ENCODE data around the gene OTUB2.

OTUB2 gene

GRCh38 chr14:94041551-94042346 lies 15.6 kb downstream of the OTUB2 start:
- H3K27ac ChIP-seq = no peak overlapping the region
- TF ChIP-seq ZFX (IDR thresholded peaks at IDR 0.05) (no peak), CTCF (conservative IDR thresholded peaks at IDR 0.05) (no peak)

GRCh38 chr14:94042433-94043091 lies 16.4 kb downstream of the OTUB2 start:
- no peak overlapping the region for H3K27ac ChIP-seq
- TF ChIP-seq ZFX (IDR thresholded peaks at IDR 0.05) (no peak), CTCF (conservative IDR thresholded peaks at IDR 0.05) (no peak)

GRCh38 chr14:94043111-94043755 lies 17.1 kb downstream of the OTUB2 start:
- no peak overlapping the region for H3K27ac ChIP-seq
- TF ChIP-seq ZFX (IDR thresholded peaks at IDR 0.05) (no peak), CTCF (conservative IDR thresholded peaks at IDR 0.05) (no peak)

- TF ChIP-seq ZFX (IDR thresholded peaks at IDR 0.05) = no peak
- no peak for TF ChIP-seq CTCF (conservative IDR thresholded peaks at IDR 0.05)
- no peak overlapping the region for H3K27ac ChIP-seq
These were observed 17.8 kb downstream of the OTUB2 start for GRCh38 chr14:94043756-94044475.

DNA sequence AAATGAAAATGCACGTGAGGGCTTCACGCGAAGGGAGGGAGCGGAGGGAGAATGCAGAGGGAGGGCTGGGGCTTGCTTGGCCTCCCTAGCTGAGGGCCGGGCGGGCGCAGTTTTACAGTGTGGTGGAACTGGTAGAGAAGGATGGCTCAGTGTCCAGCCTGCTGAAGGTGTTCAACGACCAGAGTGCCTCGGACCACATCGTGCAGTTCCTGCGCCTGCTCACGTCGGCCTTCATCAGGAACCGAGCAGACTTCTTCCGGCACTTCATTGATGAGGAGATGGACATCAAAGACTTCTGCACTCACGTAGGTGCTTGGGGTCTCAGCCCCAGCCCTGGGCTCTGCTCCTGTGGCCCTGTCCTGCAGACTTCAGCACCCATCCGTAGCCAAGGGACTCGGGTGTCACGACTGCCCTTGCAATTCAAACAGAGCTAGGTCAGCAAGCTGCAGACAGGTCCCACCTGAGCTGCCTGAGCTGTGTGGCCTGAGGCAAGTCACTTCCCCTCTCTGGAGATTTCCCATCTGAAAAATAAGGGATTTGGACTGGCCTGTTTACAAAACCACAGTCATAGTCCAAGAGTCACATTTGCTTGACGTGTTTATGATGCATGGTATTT lies 18.4 kb downstream of the OTUB2 start:
- TF ChIP-seq CTCF (conservative IDR thresholded peaks at IDR 0.05) (no peak), ZFX (IDR thresholded peaks at IDR 0.05) (no peak)
- H3K27ac ChIP-seq = no peak overlapping the region

GRCh38 chr14:94045101-94045500 lies 19.0 kb downstream of the OTUB2 start:
- TF ChIP-seq ZFX (IDR thresholded peaks at IDR 0.05) (no peak), CTCF (conservative IDR thresholded peaks at IDR 0.05) (no peak)

More at GRCh38 chr14:94045101-94045500, 19.0 kb downstream of the OTUB2 start:
- no peak overlapping the region for H3K27ac ChIP-seq

Measured in C4-2B (cell line).